ENCODE data around the gene POGLUT2.

The POGLUT2 gene

GRCh38 chr13:102798581-102799425 is at the start of gene POGLUT2, which contains the start of gene BIVM:
Gene POGLUT2, minus strand, starts transcription at chr13:102798976. Its CDS starts 306 bp downstream, at chr13:102798670.
Gene BIVM, plus strand, starts transcription at chr13:102799119. Its CDS starts 8,149 bp downstream, at chr13:102807268.
- peak; percentile 93 for DNase-seq (ENCODE audit: low spot score)

GRCh38 chr13:102847272-102848234 is 48.8 kb upstream of the POGLUT2 start:
- peak; percentile 47 for DNase-seq (ENCODE audit: low spot score)

- peak; percentile 60 for DNase-seq (ENCODE audit: low spot score)
Observed at GRCh38 chr13:102846261-102847015, 47.7 kb upstream of the POGLUT2 start.

- peak; percentile 93 for DNase-seq (ENCODE audit: low spot score)
Observed at GRCh38 chr13:102845630-102846260, 47.0 kb upstream of the POGLUT2 start, which contains the start of gene ERCC5. Gene ERCC5, plus strand, starts transcription at chr13:102846032. Its CDS starts 235 bp downstream, at chr13:102846267.

- DNase-seq (ENCODE audit: low spot score), result no peak
Observed at GRCh38 chr13:102845289-102845629, 46.5 kb upstream of the POGLUT2 start.

GRCh38 chr13:102839462-102839861 is 40.7 kb upstream of the POGLUT2 start:
- no peak for DNase-seq (ENCODE audit: low spot score)

- no peak for DNase-seq (ENCODE audit: low spot score)
Observed at GRCh38 chr13:102838982-102839381, 40.2 kb upstream of the POGLUT2 start.

- DNase-seq (ENCODE audit: low spot score), result no peak
Observed at GRCh38 chr13:102838273-102838672, 39.5 kb upstream of the POGLUT2 start.

- DNase-seq (ENCODE audit: low spot score), result no peak
Observed at GRCh38 chr13:102836471-102836870, 37.7 kb upstream of the POGLUT2 start.

- DNase-seq (ENCODE audit: low spot score), result no peak
Observed at GRCh38 chr13:102830646-102831045, 31.9 kb upstream of the POGLUT2 start.

GRCh38 chr13:102825921-102826706 is 27.3 kb upstream of the POGLUT2 start:
- peak; percentile 22 for DNase-seq (ENCODE audit: low spot score)

GRCh38 chr13:102825400-102825799 is 26.6 kb upstream of the POGLUT2 start:
- DNase-seq (ENCODE audit: low spot score), result no peak

- no peak for DNase-seq (ENCODE audit: low spot score)
Observed at GRCh38 chr13:102817907-102818306, 19.1 kb upstream of the POGLUT2 start.

- DNase-seq (ENCODE audit: low spot score), result no peak
Observed at GRCh38 chr13:102817241-102817640, 18.5 kb upstream of the POGLUT2 start.

- DNase-seq (ENCODE audit: low spot score), result no peak
Observed at GRCh38 chr13:102816708-102817107, 17.9 kb upstream of the POGLUT2 start.

GRCh38 chr13:102815788-102816187 is 17.0 kb upstream of the POGLUT2 start:
- no peak for DNase-seq (ENCODE audit: low spot score)

GRCh38 chr13:102814793-102815192 is 16.0 kb upstream of the POGLUT2 start:
- no peak for DNase-seq (ENCODE audit: low spot score)

- DNase-seq (ENCODE audit: low spot score), result peak; percentile 64
Observed at GRCh38 chr13:102814025-102814607, 15.3 kb upstream of the POGLUT2 start.

GRCh38 chr13:102812611-102813287 is 14.0 kb upstream of the POGLUT2 start:
- peak; percentile 6 for DNase-seq (ENCODE audit: low spot score)
